Measurements from ENCODE around the gene IQSEC1.

The IQSEC1 gene

GRCh38 chr3:12986986-12987385 is 86.2 kb downstream of the IQSEC1 start:
- Histone ChIP-seq H3K4me1 (ENCODE audit: control insufficient read depth, insufficient read depth, low read length) (peaks cover 15% of the 10 kb centered on the region), H3K36me3 (ENCODE audit: control insufficient read depth in 2 of 2, insufficient read depth in 2 of 2, low read length in 2 of 2) (no peaks in the 10 kb centered on the region), H3K27ac (ENCODE audit: low read length) (no peak overlapping the region), H3K4me3 (ENCODE audit: low read length in 2 of 2) (no peak overlapping the region), H3K9ac (ENCODE audit: low read length in 2 of 2) (no peak overlapping the region), H3K9me3 (ENCODE audit: control insufficient read depth in 2 of 2, low read length in 2 of 2) (no peaks in the 10 kb centered on the region), H3K27me3 (ENCODE audit: control insufficient read depth in 1 of 2, insufficient read depth in 2 of 2, low read length in 2 of 2) (no peaks in the 10 kb centered on the region)

GRCh38 chr3:12986521-12986920 is 86.7 kb downstream of the IQSEC1 start:
- Histone ChIP-seq H3K4me3 (ENCODE audit: low read length in 2 of 2) (no peak overlapping the region), H3K9ac (ENCODE audit: low read length in 2 of 2) (no peak overlapping the region), H3K27ac (ENCODE audit: low read length) (no peak overlapping the region), H3K4me1 (ENCODE audit: control insufficient read depth, insufficient read depth, low read length) (peaks cover 15% of the 10 kb centered on the region), H3K36me3 (ENCODE audit: control insufficient read depth in 2 of 2, insufficient read depth in 2 of 2, low read length in 2 of 2) (no peaks in the 10 kb centered on the region), H3K27me3 (ENCODE audit: control insufficient read depth in 1 of 2, insufficient read depth in 2 of 2, low read length in 2 of 2) (no peaks in the 10 kb centered on the region), H3K9me3 (ENCODE audit: control insufficient read depth in 2 of 2, low read length in 2 of 2) (no peaks in the 10 kb centered on the region)

- Histone ChIP-seq H3K4me3 (ENCODE audit: low read length in 2 of 2) (no peak overlapping the region), H3K9ac (ENCODE audit: low read length in 2 of 2) (no peak overlapping the region), H3K4me1 (ENCODE audit: control insufficient read depth, insufficient read depth, low read length) (peaks cover 12% of the 10 kb centered on the region), H3K9me3 (ENCODE audit: control insufficient read depth in 2 of 2, low read length in 2 of 2) (no peaks in the 10 kb centered on the region), H3K27ac (ENCODE audit: low read length) (no peak overlapping the region), H3K36me3 (ENCODE audit: control insufficient read depth in 2 of 2, insufficient read depth in 2 of 2, low read length in 2 of 2) (no peaks in the 10 kb centered on the region), H3K27me3 (ENCODE audit: control insufficient read depth in 1 of 2, insufficient read depth in 2 of 2, low read length in 2 of 2) (no peaks in the 10 kb centered on the region)
These were observed 87.2 kb downstream of the IQSEC1 start for GRCh38 chr3:12986031-12986430.

- no peaks in the 10 kb centered on the region for H3K36me3 ChIP-seq (ENCODE audit: control insufficient read depth in 2 of 2, insufficient read depth in 2 of 2, low read length in 2 of 2)
- peaks cover 11% of the 10 kb centered on the region for H3K4me1 ChIP-seq (ENCODE audit: control insufficient read depth, insufficient read depth, low read length)
- no peak overlapping the region for H3K9ac ChIP-seq (ENCODE audit: low read length in 2 of 2)
- H3K27me3 ChIP-seq (ENCODE audit: control insufficient read depth in 1 of 2, insufficient read depth in 2 of 2, low read length in 2 of 2): no peaks in the 10 kb centered on the region
- H3K9me3 ChIP-seq (ENCODE audit: control insufficient read depth in 2 of 2, low read length in 2 of 2): no peaks in the 10 kb centered on the region
- H3K4me3 ChIP-seq (ENCODE audit: low read length in 2 of 2): no peak overlapping the region
- no peak overlapping the region for H3K27ac ChIP-seq (ENCODE audit: low read length)
These were observed 88.1 kb downstream of the IQSEC1 start for GRCh38 chr3:12985148-12985547.

GRCh38 chr3:12984023-12984823 is 89.0 kb downstream of the IQSEC1 start:
- Histone ChIP-seq H3K27ac (ENCODE audit: low read length) (no peak overlapping the region), H3K9ac (ENCODE audit: low read length in 2 of 2) (no peak overlapping the region), H3K4me3 (ENCODE audit: low read length in 2 of 2) (no peak overlapping the region)

GRCh38 chr3:12983319-12983718 is 89.9 kb downstream of the IQSEC1 start:
- H3K27ac ChIP-seq (ENCODE audit: low read length): no peak overlapping the region
- no peaks in the 10 kb centered on the region for H3K9me3 ChIP-seq (ENCODE audit: control insufficient read depth in 2 of 2, low read length in 2 of 2)
- H3K27me3 ChIP-seq (ENCODE audit: control insufficient read depth in 1 of 2, insufficient read depth in 2 of 2, low read length in 2 of 2): no peaks in the 10 kb centered on the region
- no peak overlapping the region for H3K9ac ChIP-seq (ENCODE audit: low read length in 2 of 2)
- peaks cover 10% of the 10 kb centered on the region for H3K4me1 ChIP-seq (ENCODE audit: control insufficient read depth, insufficient read depth, low read length)
- no peaks in the 10 kb centered on the region for H3K36me3 ChIP-seq (ENCODE audit: control insufficient read depth in 2 of 2, insufficient read depth in 2 of 2, low read length in 2 of 2)
- no peak overlapping the region for H3K4me3 ChIP-seq (ENCODE audit: low read length in 2 of 2)

More at GRCh38 chr3:12984023-12984823, 89.0 kb downstream of the IQSEC1 start:
- Histone ChIP-seq H3K9me3 (ENCODE audit: control insufficient read depth in 2 of 2, low read length in 2 of 2) (no peaks in the 10 kb centered on the region), H3K36me3 (ENCODE audit: control insufficient read depth in 2 of 2, insufficient read depth in 2 of 2, low read length in 2 of 2) (no peaks in the 10 kb centered on the region), H3K27me3 (ENCODE audit: control insufficient read depth in 1 of 2, insufficient read depth in 2 of 2, low read length in 2 of 2) (no peaks in the 10 kb centered on the region), H3K4me1 (ENCODE audit: control insufficient read depth, insufficient read depth, low read length) (peaks cover 10% of the 10 kb centered on the region)

GRCh38 chr3:12982619-12983101 is 90.6 kb downstream of the IQSEC1 start:
- no peak overlapping the region for H3K27ac ChIP-seq (ENCODE audit: low read length)
- H3K9me3 ChIP-seq (ENCODE audit: control insufficient read depth in 2 of 2, low read length in 2 of 2): no peaks in the 10 kb centered on the region
- H3K4me1 ChIP-seq (ENCODE audit: control insufficient read depth, insufficient read depth, low read length): peaks cover 10% of the 10 kb centered on the region
- no peak overlapping the region for H3K9ac ChIP-seq (ENCODE audit: low read length in 2 of 2)
- H3K4me3 ChIP-seq (ENCODE audit: low read length in 2 of 2): no peak overlapping the region
- no peaks in the 10 kb centered on the region for H3K36me3 ChIP-seq (ENCODE audit: control insufficient read depth in 2 of 2, insufficient read depth in 2 of 2, low read length in 2 of 2)
- no peaks in the 10 kb centered on the region for H3K27me3 ChIP-seq (ENCODE audit: control insufficient read depth in 1 of 2, insufficient read depth in 2 of 2, low read length in 2 of 2)

GRCh38 chr3:12981306-12982275 is 91.6 kb downstream of the IQSEC1 start:
- H3K36me3 ChIP-seq (ENCODE audit: control insufficient read depth in 2 of 2, insufficient read depth in 2 of 2, low read length in 2 of 2): no peaks in the 10 kb centered on the region
- no peak overlapping the region for H3K27ac ChIP-seq (ENCODE audit: low read length)
- no peaks in the 10 kb centered on the region for H3K9me3 ChIP-seq (ENCODE audit: control insufficient read depth in 2 of 2, low read length in 2 of 2)
- no peak overlapping the region for H3K9ac ChIP-seq (ENCODE audit: low read length in 2 of 2)
- peaks cover 10% of the 10 kb centered on the region for H3K4me1 ChIP-seq (ENCODE audit: control insufficient read depth, insufficient read depth, low read length)
- no peaks in the 10 kb centered on the region for H3K27me3 ChIP-seq (ENCODE audit: control insufficient read depth in 1 of 2, insufficient read depth in 2 of 2, low read length in 2 of 2)
- no peak overlapping the region for H3K4me3 ChIP-seq (ENCODE audit: low read length in 2 of 2)

GRCh38 chr3:12980596-12981290 is 92.5 kb downstream of the IQSEC1 start:
- Histone ChIP-seq H3K36me3 (ENCODE audit: control insufficient read depth in 2 of 2, insufficient read depth in 2 of 2, low read length in 2 of 2) (no peaks in the 10 kb centered on the region), H3K4me1 (ENCODE audit: control insufficient read depth, insufficient read depth, low read length) (peaks cover 10% of the 10 kb centered on the region), H3K9ac (ENCODE audit: low read length in 2 of 2) (no peak overlapping the region), H3K4me3 (ENCODE audit: low read length in 2 of 2) (no peak overlapping the region), H3K9me3 (ENCODE audit: control insufficient read depth in 2 of 2, low read length in 2 of 2) (no peaks in the 10 kb centered on the region), H3K27me3 (ENCODE audit: control insufficient read depth in 1 of 2, insufficient read depth in 2 of 2, low read length in 2 of 2) (no peaks in the 10 kb centered on the region), H3K27ac (ENCODE audit: low read length) (no peak overlapping the region)

GRCh38 chr3:12979947-12980487 is 93.2 kb downstream of the IQSEC1 start:
- no peaks in the 10 kb centered on the region for H3K36me3 ChIP-seq (ENCODE audit: control insufficient read depth in 2 of 2, insufficient read depth in 2 of 2, low read length in 2 of 2)
- H3K27me3 ChIP-seq (ENCODE audit: control insufficient read depth in 1 of 2, insufficient read depth in 2 of 2, low read length in 2 of 2): no peaks in the 10 kb centered on the region
- no peak overlapping the region for H3K9ac ChIP-seq (ENCODE audit: low read length in 2 of 2)

More at GRCh38 chr3:12979947-12980487, 93.2 kb downstream of the IQSEC1 start:
- no peak overlapping the region for H3K27ac ChIP-seq (ENCODE audit: low read length)
- peaks cover 10% of the 10 kb centered on the region for H3K4me1 ChIP-seq (ENCODE audit: control insufficient read depth, insufficient read depth, low read length)
- H3K9me3 ChIP-seq (ENCODE audit: control insufficient read depth in 2 of 2, low read length in 2 of 2): no peaks in the 10 kb centered on the region
- H3K4me3 ChIP-seq (ENCODE audit: low read length in 2 of 2): no peak overlapping the region
